ENCODE measurements around the gene TTC1. TPM values are rescaled to one million over a fixed set of nuclear protein-coding genes. Genes with fewer than 3 reads are reported as not detected.
A peak's percentile ranks its signal among the peaks of the same experiment; 100 is the strongest.

The TTC1 gene
- total RNA-seq, 3 donors from 2014 or later, result 36.3 to 45.2 (median 41.0) TPM

DNA sequence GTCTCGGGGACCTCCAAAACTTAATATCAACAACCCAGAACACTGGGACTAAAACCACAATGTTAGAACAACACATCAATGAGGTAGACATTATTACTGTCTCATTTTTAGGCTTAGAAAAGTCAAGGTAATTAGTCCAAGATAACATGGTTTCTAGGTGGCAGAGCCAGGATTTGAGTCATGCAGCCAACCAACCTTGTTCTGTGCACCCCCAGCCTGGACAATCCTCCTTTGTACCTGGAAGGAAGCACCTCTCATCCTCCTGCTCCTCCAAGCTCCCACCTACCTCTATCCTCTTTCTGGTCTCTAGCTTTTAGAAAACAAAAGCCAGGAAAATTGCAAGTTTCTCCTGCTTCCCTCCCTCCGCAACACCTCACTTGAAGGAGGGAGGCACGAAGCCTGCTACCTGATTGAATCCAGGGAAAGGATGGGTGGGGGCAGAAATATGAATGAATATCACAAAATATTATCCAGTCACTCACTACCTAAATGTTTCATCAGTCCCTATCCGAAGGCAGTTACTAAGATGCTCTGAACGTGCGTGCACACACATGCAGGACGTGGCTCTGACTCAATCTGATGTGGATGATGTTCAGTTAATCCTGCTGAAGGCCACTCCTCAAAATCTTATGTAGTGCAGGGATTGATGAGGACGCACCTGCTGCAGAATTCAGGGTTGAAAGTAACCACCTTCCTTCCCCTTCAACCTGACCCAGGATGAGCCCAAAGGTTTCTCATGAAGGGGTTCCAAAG is 26.3 kb upstream of the TTC1 start:
- no peak overlapping the region for H3K4me3 ChIP-seq
- no peaks in the 10 kb centered on the region for H3K36me3 ChIP-seq
- intact Hi-C loops (cut with DNase I; ENCODE audit: low total_unique reads), result no loop called here
- peaks cover 0 to 5% of the 10 kb centered on the region in 2 donors for H3K27me3 ChIP-seq
- TF ChIP-seq POLR2A (IDR thresholded peaks at IDR 0.05) (no peak), POLR2AphosphoS5 (IDR thresholded peaks at IDR 0.05) (no peak)
- TF ChIP-seq, protein P1, sequence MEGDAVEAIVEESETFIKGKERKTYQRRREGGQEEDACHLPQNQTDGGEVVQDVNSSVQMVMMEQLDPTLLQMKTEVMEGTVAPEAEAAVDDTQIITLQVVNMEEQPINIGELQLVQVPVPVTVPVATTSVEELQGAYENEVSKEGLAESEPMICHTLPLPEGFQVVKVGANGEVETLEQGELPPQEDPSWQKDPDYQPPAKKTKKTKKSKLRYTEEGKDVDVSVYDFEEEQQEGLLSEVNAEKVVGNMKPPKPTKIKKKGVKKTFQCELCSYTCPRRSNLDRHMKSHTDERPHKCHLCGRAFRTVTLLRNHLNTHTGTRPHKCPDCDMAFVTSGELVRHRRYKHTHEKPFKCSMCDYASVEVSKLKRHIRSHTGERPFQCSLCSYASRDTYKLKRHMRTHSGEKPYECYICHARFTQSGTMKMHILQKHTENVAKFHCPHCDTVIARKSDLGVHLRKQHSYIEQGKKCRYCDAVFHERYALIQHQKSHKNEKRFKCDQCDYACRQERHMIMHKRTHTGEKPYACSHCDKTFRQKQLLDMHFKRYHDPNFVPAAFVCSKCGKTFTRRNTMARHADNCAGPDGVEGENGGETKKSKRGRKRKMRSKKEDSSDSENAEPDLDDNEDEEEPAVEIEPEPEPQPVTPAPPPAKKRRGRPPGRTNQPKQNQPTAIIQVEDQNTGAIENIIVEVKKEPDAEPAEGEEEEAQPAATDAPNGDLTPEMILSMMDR (IDR thresholded peaks at IDR 0.05), result no peak
- H3K9me3 ChIP-seq, result no peaks in the 10 kb centered on the region
- H3K4me1 ChIP-seq, result no peaks in the 10 kb centered on the region
- H3K27ac ChIP-seq, result no peak overlapping the region
- DNase-seq (ENCODE audit: low spot score in 2 of 2), result no peak

DNA sequence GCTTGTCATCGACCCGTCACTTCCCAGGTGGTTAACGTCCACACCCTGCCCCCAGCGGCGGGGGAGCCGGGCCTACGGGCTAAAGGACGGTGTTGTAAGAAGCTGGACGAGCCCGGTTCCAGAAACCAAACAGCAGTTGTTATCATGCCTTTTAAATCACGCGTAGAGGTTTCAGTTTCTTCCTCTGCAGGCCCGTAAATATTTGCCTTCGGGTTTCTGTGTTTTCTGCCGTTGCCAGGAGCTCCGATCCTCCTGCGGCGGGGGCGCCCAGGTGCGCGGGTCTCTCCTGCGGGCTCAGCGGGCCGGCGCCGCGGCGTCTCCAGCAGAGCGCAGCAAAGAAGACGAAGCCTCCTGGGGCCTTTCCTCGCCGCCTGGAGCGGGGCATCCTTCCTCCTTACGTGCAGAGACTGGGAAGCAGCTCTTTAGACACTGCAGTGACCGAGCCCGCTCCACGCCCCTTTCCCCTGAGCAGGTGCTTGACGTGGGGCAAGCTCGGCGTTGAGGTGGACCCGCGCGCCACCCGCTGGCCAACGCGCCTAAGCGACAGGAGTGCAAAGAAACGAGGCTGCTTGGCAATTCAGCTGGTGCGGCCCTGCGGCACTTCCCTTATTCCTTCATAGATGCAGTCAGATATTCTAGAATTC is 21.8 kb upstream of the TTC1 start:
- H3K36me3 ChIP-seq, result no peaks in the 10 kb centered on the region
- H3K4me3 ChIP-seq, result peak overlapping the region; percentile 38 to 68 (median 42)
- TF ChIP-seq POLR2A (IDR thresholded peaks at IDR 0.05) (no peak), POLR2AphosphoS5 (IDR thresholded peaks at IDR 0.05) (peak in 1 of 3 donors; percentile 26)
- TF ChIP-seq, protein P1 (IDR thresholded peaks at IDR 0.05), result peak in 2 of 3 donors; percentile 71 to 79
- DNase-seq (ENCODE audit: low spot score in 2 of 2), result peak; percentile 69 to 87
- intact Hi-C loops (cut with DNase I; ENCODE audit: low total_unique reads), result loop anchor here (2.0 kb wide), 1 partner anchor 838 kb away; no protein-coding TSS in a partner anchor
- no peaks in the 10 kb centered on the region for H3K9me3 ChIP-seq
- peaks cover 0 to 5% of the 10 kb centered on the region in 2 donors for H3K27me3 ChIP-seq
- H3K27ac ChIP-seq, result peak overlapping the region in 1 of 2 donors; percentile 33
- no peaks in the 10 kb centered on the region for H3K4me1 ChIP-seq

DNA sequence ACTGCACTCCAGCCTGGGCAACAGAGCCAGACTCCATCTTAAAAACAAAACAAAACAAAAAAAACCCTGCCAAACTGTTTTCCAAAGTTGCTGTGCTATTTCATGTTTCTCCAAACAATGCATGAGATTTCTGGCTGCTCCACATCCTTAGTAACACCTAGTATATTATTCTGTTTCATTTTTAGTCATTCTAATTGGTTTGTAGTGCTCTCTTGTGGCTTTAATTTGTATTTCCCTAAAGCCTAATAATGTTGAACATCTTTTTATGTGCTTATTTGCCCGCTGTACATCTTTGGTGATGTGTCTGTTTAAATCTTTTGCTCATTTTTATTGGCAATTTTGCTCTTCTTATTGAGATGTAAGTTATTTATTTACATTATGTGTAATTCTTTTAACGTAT is 18.4 kb upstream of the TTC1 start:
- no peaks in the 10 kb centered on the region for H3K4me1 ChIP-seq
- TF ChIP-seq, protein P1 (IDR thresholded peaks at IDR 0.05), result no peak
- TF ChIP-seq POLR2AphosphoS5 (IDR thresholded peaks at IDR 0.05) (no peak), POLR2A (IDR thresholded peaks at IDR 0.05) (no peak)
- no peak for DNase-seq (ENCODE audit: low spot score in 2 of 2)
- H3K36me3 ChIP-seq, result no peaks in the 10 kb centered on the region
- intact Hi-C loops (cut with DNase I; ENCODE audit: low total_unique reads), result no loop called here
- no peak overlapping the region for H3K4me3 ChIP-seq
- peaks cover 0 to 10% of the 10 kb centered on the region in 2 donors for H3K9me3 ChIP-seq
- no peak overlapping the region for H3K27ac ChIP-seq
- H3K27me3 ChIP-seq, result peaks cover 0 to 5% of the 10 kb centered on the region in 2 donors

DNA sequence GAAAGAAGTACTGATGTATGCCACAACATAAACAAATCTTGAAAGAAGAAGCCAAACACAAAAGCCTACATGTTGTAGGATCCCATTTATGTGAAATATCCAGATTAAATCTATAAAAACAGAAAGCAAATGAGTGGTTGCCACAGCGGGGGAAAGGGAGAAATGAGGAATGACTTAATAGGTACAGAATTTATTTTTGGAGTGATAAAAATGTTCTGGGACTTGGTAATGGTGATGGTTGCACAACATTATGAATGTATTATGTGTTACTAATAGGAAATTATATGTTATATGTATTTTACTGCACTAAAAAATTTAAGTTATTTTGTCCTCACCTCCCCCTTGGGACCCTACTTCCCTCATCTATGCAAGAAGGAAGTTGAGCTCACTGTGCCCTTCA is 16.4 kb upstream of the TTC1 start:
- Histone ChIP-seq H3K9me3 (peaks cover 0 to 10% of the 10 kb centered on the region in 2 donors), H3K36me3 (no peaks in the 10 kb centered on the region), H3K4me1 (no peaks in the 10 kb centered on the region), H3K27me3 (no peaks in the 10 kb centered on the region), H3K4me3 (no peak overlapping the region), H3K27ac (no peak overlapping the region)
- TF ChIP-seq, protein P1 (IDR thresholded peaks at IDR 0.05), result no peak
- TF ChIP-seq POLR2AphosphoS5 (IDR thresholded peaks at IDR 0.05), result no peak
- TF ChIP-seq POLR2A (IDR thresholded peaks at IDR 0.05), result no peak
- intact Hi-C loops (cut with DNase I; ENCODE audit: low total_unique reads), result no loop called here
- no peak for DNase-seq (ENCODE audit: low spot score in 2 of 2)

DNA sequence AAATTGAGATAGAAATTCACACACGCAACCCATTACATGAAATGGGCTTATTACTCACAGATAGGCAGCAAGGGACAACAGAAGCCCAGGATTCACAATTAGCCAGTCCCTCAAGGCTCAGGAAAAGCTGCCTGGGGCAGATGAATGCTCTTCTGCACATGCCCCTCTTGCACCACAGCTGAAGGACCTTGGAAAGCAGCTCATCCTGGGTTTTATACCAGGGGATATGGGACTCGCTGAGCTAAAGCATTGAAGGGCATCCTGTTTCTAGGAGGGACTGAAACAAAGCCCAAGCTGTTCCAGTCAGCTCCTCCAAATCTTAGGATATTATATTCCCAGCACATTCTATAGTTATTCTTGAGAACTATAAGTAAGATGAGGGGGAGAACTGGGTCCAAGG is 15.7 kb upstream of the TTC1 start:
- H3K4me3 ChIP-seq, result no peak overlapping the region
- no peak for TF ChIP-seq POLR2A (IDR thresholded peaks at IDR 0.05)
- no peak for TF ChIP-seq POLR2AphosphoS5 (IDR thresholded peaks at IDR 0.05)
- TF ChIP-seq, protein P1 (IDR thresholded peaks at IDR 0.05), result no peak
- DNase-seq (ENCODE audit: low spot score in 2 of 2), result no peak
- intact Hi-C loops (cut with DNase I; ENCODE audit: low total_unique reads), result no loop called here
- H3K9me3 ChIP-seq, result peaks cover 0 to 10% of the 10 kb centered on the region in 2 donors
- no peak overlapping the region for H3K27ac ChIP-seq
- H3K36me3 ChIP-seq, result no peaks in the 10 kb centered on the region
- no peaks in the 10 kb centered on the region for H3K27me3 ChIP-seq
- H3K4me1 ChIP-seq, result no peaks in the 10 kb centered on the region
